ENCODE data around the gene NUPR1. TPM values are rescaled to one million over a fixed set of nuclear protein-coding genes. Genes with fewer than 3 reads are reported as not detected.

The NUPR1 gene, protein sequence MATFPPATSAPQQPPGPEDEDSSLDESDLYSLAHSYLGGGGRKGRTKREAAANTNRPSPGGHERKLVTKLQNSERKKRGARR
- not detected in 2 replicates for polyA plus RNA-seq
- not detected in 2 replicates for polyA minus RNA-seq

- Histone ChIP-seq H3F3A (ENCODE audit: insufficient read depth, low read length, poor library complexity, severe bottlenecking) (no peaks in the 10 kb centered on the region), H3K9ac (ENCODE audit: low read length) (no peak within 1 kb of the TSS), H4K20me1 (ENCODE audit: insufficient read depth) (no peaks in the 10 kb centered on the region), H3K4me2 (ENCODE audit: low read length) (no peak within 1 kb of the TSS), H2AFZ (ENCODE audit: low read depth, low read length) (no peak within 1 kb of the TSS), H3K36me3 (ENCODE audit: insufficient read depth, low read length) (no peaks in the 10 kb centered on the region), H3K9me2 (ENCODE audit: insufficient read depth, low read length) (no peaks in the 10 kb centered on the region), H3K79me2 (replicated peaks; ENCODE audit: insufficient read depth, low read length) (no peaks in the 10 kb centered on the region), H3K4me3 (ENCODE audit: low read length) (no peak within 1 kb of the TSS), H3K27me3 (ENCODE audit: insufficient read depth, low read depth, low read length) (no peaks in the 10 kb centered on the region), H3K9me3 (ENCODE audit: low read length) (no peaks in the 10 kb centered on the region), H3K27ac (ENCODE audit: low read length) (no peak within 1 kb of the TSS)
- TF ChIP-seq MXI1 (conservative IDR thresholded peaks at IDR 0.05; ENCODE audit: poor library complexity, severe bottlenecking) (no peak), SMC3 (conservative IDR thresholded peaks at IDR 0.05; ENCODE audit: poor library complexity) (no peak), RAD21 (conservative IDR thresholded peaks at IDR 0.05) (no peak), POLR2AphosphoS5 (IDR thresholded peaks at IDR 0.05) (no peak), REST (IDR thresholded peaks at IDR 0.05; ENCODE audit: borderline replicate concordance) (no peak), TAF1 (IDR thresholded peaks at IDR 0.05; ENCODE audit: low read depth) (no peak), EZH2 (IDR thresholded peaks at IDR 0.05; ENCODE audit: borderline replicate concordance, insufficient read depth, low read length, poor library complexity, severe bottlenecking) (no peak), EP300 (conservative IDR thresholded peaks at IDR 0.05; ENCODE audit: poor library complexity, severe bottlenecking) (no peak)
- TF ChIP-seq, protein P1, sequence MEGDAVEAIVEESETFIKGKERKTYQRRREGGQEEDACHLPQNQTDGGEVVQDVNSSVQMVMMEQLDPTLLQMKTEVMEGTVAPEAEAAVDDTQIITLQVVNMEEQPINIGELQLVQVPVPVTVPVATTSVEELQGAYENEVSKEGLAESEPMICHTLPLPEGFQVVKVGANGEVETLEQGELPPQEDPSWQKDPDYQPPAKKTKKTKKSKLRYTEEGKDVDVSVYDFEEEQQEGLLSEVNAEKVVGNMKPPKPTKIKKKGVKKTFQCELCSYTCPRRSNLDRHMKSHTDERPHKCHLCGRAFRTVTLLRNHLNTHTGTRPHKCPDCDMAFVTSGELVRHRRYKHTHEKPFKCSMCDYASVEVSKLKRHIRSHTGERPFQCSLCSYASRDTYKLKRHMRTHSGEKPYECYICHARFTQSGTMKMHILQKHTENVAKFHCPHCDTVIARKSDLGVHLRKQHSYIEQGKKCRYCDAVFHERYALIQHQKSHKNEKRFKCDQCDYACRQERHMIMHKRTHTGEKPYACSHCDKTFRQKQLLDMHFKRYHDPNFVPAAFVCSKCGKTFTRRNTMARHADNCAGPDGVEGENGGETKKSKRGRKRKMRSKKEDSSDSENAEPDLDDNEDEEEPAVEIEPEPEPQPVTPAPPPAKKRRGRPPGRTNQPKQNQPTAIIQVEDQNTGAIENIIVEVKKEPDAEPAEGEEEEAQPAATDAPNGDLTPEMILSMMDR (IDR thresholded peaks at IDR 0.05; ENCODE audit: poor library complexity, severe bottlenecking): no peak
Observed at GRCh38 chr16:28538733-28539596, at the start of gene NUPR1. Gene NUPR1, minus strand, starts transcription at chr16:28538974. Its CDS starts 67 bp downstream, at chr16:28538907.

GRCh38 chr16:28587386-28587785, 48.6 kb upstream of the NUPR1 start:
- TF ChIP-seq POLR2AphosphoS5 (IDR thresholded peaks at IDR 0.05) (no peak), RAD21 (conservative IDR thresholded peaks at IDR 0.05) (no peak), EP300 (conservative IDR thresholded peaks at IDR 0.05; ENCODE audit: poor library complexity, severe bottlenecking) (no peak), EZH2 (IDR thresholded peaks at IDR 0.05; ENCODE audit: borderline replicate concordance, insufficient read depth, low read length, poor library complexity, severe bottlenecking) (no peak), REST (IDR thresholded peaks at IDR 0.05; ENCODE audit: borderline replicate concordance) (no peak), SMC3 (conservative IDR thresholded peaks at IDR 0.05; ENCODE audit: poor library complexity) (no peak), TAF1 (IDR thresholded peaks at IDR 0.05; ENCODE audit: low read depth) (no peak), MXI1 (conservative IDR thresholded peaks at IDR 0.05; ENCODE audit: poor library complexity, severe bottlenecking) (no peak)
- TF ChIP-seq, protein P1 (IDR thresholded peaks at IDR 0.05; ENCODE audit: poor library complexity, severe bottlenecking): no peak
- Histone ChIP-seq H3K4me2 (ENCODE audit: low read length) (no peak overlapping the region), H3K9me2 (ENCODE audit: insufficient read depth, low read length) (no peaks in the 10 kb centered on the region), H3K79me2 (replicated peaks; ENCODE audit: insufficient read depth, low read length) (no peaks in the 10 kb centered on the region), H2AFZ (ENCODE audit: low read depth, low read length) (no peak overlapping the region), H3K27me3 (ENCODE audit: insufficient read depth, low read depth, low read length) (no peaks in the 10 kb centered on the region), H3K9me3 (ENCODE audit: low read length) (no peaks in the 10 kb centered on the region), H3K27ac (ENCODE audit: low read length) (no peak overlapping the region), H3K9ac (ENCODE audit: low read length) (no peak overlapping the region), H3F3A (ENCODE audit: insufficient read depth, low read length, poor library complexity, severe bottlenecking) (no peaks in the 10 kb centered on the region), H3K4me3 (ENCODE audit: low read length) (no peak overlapping the region), H4K20me1 (ENCODE audit: insufficient read depth) (no peaks in the 10 kb centered on the region), H3K36me3 (ENCODE audit: insufficient read depth, low read length) (no peaks in the 10 kb centered on the region)
